Uterus (tissue), 2 donors: Measurements from ENCODE around the gene PLD6.
"Not testable (repeated sequence)": the region's sequence is repeated elsewhere in the genome, so short reads cannot be mapped to it uniquely, and the experiment has no call there.

Experiments used
- POLR2A ChIP-seq, 2 donors: fragments of 450-650 bp; IDR thresholded peaks; one replicate each; pipeline ENCODE4 v1.6.1; 2016; ENCODE audit warnings: antibody characterized with exemption in 2 of 2, mild to moderate bottlenecking in 1 of 2, moderate library complexity in 1 of 2
- TF ChIP-seq, protein P1 (sequence below), 4 experiments: fragments of 200-600 bp in 2 of 4; fragments of 450-650 bp in 2 of 4; sonication (generic) in 2 of 4; IDR thresholded peaks; one replicate each; pipeline ENCODE4 v1.5.1; 2016 to 2019; ENCODE audit warnings: antibody characterized with exemption in 4 of 4, mild to moderate bottlenecking in 2 of 4, moderate library complexity in 1 of 4

DNA sequence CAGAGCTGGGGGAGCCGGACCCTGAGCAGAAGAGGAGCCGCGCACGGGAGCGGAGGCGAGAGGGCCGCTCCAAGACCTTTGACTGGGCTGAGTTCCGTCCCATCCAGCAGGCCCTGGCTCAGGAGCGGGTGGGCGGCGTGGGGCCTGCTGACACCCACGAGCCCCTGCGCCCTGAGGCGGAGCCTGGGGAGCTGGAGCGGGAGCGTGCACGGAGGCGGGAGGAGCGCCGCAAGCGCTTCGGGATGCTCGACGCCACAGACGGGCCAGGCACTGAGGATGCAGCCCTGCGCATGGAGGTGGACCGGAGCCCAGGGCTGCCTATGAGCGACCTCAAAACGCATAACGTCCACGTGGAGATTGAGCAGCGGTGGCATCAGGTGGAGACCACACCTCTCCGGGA is 47.6 kb downstream of the PLD6 start:
- TF ChIP-seq, protein P1, sequence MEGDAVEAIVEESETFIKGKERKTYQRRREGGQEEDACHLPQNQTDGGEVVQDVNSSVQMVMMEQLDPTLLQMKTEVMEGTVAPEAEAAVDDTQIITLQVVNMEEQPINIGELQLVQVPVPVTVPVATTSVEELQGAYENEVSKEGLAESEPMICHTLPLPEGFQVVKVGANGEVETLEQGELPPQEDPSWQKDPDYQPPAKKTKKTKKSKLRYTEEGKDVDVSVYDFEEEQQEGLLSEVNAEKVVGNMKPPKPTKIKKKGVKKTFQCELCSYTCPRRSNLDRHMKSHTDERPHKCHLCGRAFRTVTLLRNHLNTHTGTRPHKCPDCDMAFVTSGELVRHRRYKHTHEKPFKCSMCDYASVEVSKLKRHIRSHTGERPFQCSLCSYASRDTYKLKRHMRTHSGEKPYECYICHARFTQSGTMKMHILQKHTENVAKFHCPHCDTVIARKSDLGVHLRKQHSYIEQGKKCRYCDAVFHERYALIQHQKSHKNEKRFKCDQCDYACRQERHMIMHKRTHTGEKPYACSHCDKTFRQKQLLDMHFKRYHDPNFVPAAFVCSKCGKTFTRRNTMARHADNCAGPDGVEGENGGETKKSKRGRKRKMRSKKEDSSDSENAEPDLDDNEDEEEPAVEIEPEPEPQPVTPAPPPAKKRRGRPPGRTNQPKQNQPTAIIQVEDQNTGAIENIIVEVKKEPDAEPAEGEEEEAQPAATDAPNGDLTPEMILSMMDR (IDR thresholded peaks at IDR 0.05): not testable (repeated sequence)
- TF ChIP-seq POLR2A (IDR thresholded peaks at IDR 0.05): not testable (repeated sequence)
